ENCODE data around the gene RNF41.

The RNF41 gene

DNA sequence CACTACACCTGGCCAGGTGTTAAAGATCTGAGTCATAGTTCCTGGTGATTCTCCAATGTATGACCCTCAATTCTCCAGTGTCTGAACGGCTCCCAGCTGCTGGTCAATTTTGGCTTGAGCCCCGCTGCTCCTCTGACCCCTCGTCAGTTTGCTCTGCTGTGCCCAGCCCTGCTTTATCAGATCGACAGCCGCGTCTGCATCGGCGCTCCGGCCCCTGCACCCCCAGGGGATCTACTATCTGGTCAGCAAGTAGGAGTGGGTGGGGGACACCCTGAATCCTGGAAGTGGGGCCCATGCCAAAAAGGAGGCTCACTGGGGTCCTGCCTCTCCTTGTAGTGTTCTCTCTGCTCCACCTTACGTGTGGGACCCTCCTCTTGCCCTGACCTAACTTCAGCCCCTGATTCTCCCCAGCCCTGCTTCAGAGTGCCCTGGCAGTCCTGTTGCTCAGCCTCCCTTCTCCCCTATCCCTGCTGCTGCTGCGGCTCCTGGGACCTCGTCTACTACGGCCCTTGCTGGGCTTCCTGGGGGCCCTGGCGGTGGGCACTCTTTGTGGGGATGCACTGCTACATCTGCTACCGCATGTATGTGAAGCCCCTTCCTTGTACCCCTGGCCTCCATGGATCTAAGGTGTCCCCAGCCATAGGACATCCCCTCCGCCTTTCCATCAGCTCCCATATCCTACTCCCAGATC is 13.2 kb upstream of the RNF41 start:
- peaks cover 3% of the 10 kb centered on the region; the same call in 1 of the 2 replicates for H3K4me1 ChIP-seq (ENCODE audit: control insufficient read depth, low read length)
- H3K4me3 ChIP-seq (ENCODE audit: low read length): no peak overlapping the region
- no peaks in the 10 kb centered on the region for H3K9me3 ChIP-seq (ENCODE audit: control insufficient read depth, insufficient read depth, low read length)
- no peaks in the 10 kb centered on the region for H3K36me3 ChIP-seq (ENCODE audit: control insufficient read depth, low read length)
- no peak for TF ChIP-seq EZH2phosphoT487 (IDR thresholded peaks at IDR 0.05; ENCODE audit: borderline replicate concordance, low read length)
- TF ChIP-seq, protein P1, sequence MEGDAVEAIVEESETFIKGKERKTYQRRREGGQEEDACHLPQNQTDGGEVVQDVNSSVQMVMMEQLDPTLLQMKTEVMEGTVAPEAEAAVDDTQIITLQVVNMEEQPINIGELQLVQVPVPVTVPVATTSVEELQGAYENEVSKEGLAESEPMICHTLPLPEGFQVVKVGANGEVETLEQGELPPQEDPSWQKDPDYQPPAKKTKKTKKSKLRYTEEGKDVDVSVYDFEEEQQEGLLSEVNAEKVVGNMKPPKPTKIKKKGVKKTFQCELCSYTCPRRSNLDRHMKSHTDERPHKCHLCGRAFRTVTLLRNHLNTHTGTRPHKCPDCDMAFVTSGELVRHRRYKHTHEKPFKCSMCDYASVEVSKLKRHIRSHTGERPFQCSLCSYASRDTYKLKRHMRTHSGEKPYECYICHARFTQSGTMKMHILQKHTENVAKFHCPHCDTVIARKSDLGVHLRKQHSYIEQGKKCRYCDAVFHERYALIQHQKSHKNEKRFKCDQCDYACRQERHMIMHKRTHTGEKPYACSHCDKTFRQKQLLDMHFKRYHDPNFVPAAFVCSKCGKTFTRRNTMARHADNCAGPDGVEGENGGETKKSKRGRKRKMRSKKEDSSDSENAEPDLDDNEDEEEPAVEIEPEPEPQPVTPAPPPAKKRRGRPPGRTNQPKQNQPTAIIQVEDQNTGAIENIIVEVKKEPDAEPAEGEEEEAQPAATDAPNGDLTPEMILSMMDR (IDR thresholded peaks at IDR 0.05; ENCODE audit: low read depth, low read length, poor library complexity, severe bottlenecking): no peak
- H3K27ac ChIP-seq (ENCODE audit: low read depth, low read length): no peak overlapping the region
- no peaks in the 10 kb centered on the region for H3K9me2 ChIP-seq (replicated peaks; ENCODE audit: control insufficient read depth, low read length)
- H4K20me1 ChIP-seq (ENCODE audit: control insufficient read depth, insufficient read depth, low read depth, low read length): no peaks in the 10 kb centered on the region
- no peak overlapping the region for H3K4me2 ChIP-seq (ENCODE audit: low read length)
- H3F3A ChIP-seq (ENCODE audit: control insufficient read depth, insufficient read depth): no peaks in the 10 kb centered on the region
- H3K27me3 ChIP-seq (ENCODE audit: control insufficient read depth, low read length): no peaks in the 10 kb centered on the region
- H3K79me2 ChIP-seq (ENCODE audit: control insufficient read depth, low read length): no peaks in the 10 kb centered on the region

DNA sequence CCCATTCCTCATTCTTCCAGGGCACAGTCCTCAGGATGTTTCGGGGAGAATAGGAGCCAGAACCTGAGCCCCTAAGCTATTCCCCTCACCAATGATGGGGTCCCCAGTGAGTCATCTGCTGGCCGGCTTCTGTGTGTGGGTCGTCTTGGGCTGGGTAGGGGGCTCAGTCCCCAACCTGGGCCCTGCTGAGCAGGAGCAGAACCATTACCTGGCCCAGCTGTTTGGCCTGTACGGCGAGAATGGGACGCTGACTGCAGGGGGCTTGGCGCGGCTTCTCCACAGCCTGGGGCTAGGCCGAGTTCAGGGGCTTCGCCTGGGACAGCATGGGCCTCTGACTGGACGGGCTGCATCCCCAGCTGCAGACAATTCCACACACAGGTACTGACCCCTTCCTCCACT is 9.5 kb upstream of the RNF41 start:
- no peaks in the 10 kb centered on the region for H3K27me3 ChIP-seq (ENCODE audit: control insufficient read depth, low read length)
- TF ChIP-seq, protein P1 (IDR thresholded peaks at IDR 0.05; ENCODE audit: low read depth, low read length, poor library complexity, severe bottlenecking): no peak
- TF ChIP-seq EZH2phosphoT487 (IDR thresholded peaks at IDR 0.05; ENCODE audit: borderline replicate concordance, low read length): no peak
- no peaks in the 10 kb centered on the region for H4K20me1 ChIP-seq (ENCODE audit: control insufficient read depth, insufficient read depth, low read depth, low read length)
- peaks cover 3% of the 10 kb centered on the region; the same call in 1 of the 2 replicates for H3K4me1 ChIP-seq (ENCODE audit: control insufficient read depth, low read length)
- H3K36me3 ChIP-seq (ENCODE audit: control insufficient read depth, low read length): peaks cover 4% of the 10 kb centered on the region; the same call in 1 of the 2 replicates
- no peaks in the 10 kb centered on the region for H3F3A ChIP-seq (ENCODE audit: control insufficient read depth, insufficient read depth)
- H3K4me2 ChIP-seq (ENCODE audit: low read length): no peak overlapping the region
- H3K9me2 ChIP-seq (replicated peaks; ENCODE audit: control insufficient read depth, low read length): no peaks in the 10 kb centered on the region
- no peaks in the 10 kb centered on the region for H3K79me2 ChIP-seq (ENCODE audit: control insufficient read depth, low read length)
- H3K27ac ChIP-seq (ENCODE audit: low read depth, low read length): no peak overlapping the region
- H3K4me3 ChIP-seq (ENCODE audit: low read length): no peak overlapping the region
- no peaks in the 10 kb centered on the region for H3K9me3 ChIP-seq (ENCODE audit: control insufficient read depth, insufficient read depth, low read length)

DNA sequence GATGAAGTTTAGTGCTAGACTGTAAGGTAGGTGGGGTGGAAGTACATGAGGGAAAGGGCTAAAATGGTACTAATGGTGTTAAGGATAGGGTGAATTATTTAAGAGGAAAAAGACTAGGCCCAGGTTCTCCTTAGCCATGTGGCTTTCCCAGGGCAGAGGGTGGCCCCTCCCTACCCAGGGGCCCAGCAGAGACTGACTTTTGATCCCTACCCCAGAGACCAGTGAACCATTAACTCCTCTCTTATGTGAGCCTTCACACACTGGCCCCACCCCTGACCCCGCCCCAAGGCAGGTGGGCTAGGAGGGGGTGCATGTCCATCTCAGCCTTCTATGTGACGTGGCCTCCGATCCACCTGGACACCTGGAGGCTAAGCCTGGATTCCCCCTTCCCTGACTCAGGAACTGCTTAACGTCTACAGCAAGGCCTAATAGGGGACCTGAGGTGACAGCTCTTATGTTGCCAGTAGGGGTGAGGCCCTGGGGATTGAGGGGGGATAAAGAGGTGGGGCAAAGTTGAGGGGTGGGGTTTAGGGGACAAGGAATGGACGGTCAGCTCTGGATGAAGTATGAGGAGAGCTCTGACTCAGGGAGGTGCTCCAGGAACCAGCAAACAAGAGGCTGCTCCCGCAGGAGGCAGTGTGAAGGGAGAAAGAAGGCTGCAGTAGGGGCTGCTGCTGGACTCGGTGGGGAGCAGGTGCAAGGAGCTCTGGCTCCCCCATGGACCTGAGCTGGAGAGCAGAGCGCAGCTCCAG is 8.9 kb upstream of the RNF41 start:
- no peaks in the 10 kb centered on the region for H4K20me1 ChIP-seq (ENCODE audit: control insufficient read depth, insufficient read depth, low read depth, low read length)
- H3K36me3 ChIP-seq (ENCODE audit: control insufficient read depth, low read length): peaks cover 6% of the 10 kb centered on the region; the same call in 1 of the 2 replicates
- no peaks in the 10 kb centered on the region for H3K27me3 ChIP-seq (ENCODE audit: control insufficient read depth, low read length)
- no peaks in the 10 kb centered on the region for H3K9me3 ChIP-seq (ENCODE audit: control insufficient read depth, insufficient read depth, low read length)
- TF ChIP-seq, protein P1 (IDR thresholded peaks at IDR 0.05; ENCODE audit: low read depth, low read length, poor library complexity, severe bottlenecking): no peak
- no peak for TF ChIP-seq EZH2phosphoT487 (IDR thresholded peaks at IDR 0.05; ENCODE audit: borderline replicate concordance, low read length)
- H3K9me2 ChIP-seq (replicated peaks; ENCODE audit: control insufficient read depth, low read length): no peaks in the 10 kb centered on the region
- H3K79me2 ChIP-seq (ENCODE audit: control insufficient read depth, low read length): no peaks in the 10 kb centered on the region
- H3K4me3 ChIP-seq (ENCODE audit: low read length): no peak overlapping the region
- peaks cover 3% of the 10 kb centered on the region; the same call in 1 of the 2 replicates for H3K4me1 ChIP-seq (ENCODE audit: control insufficient read depth, low read length)
- no peaks in the 10 kb centered on the region for H3F3A ChIP-seq (ENCODE audit: control insufficient read depth, insufficient read depth)
- no peak overlapping the region for H3K27ac ChIP-seq (ENCODE audit: low read depth, low read length)
- H3K4me2 ChIP-seq (ENCODE audit: low read length): no peak overlapping the region
